Stimulated activated CD4-positive, alpha-beta T cell treated with anti-CD3 and anti-CD28 coated beads, Interleukin-12 subunit alpha, Interleukin-12 subunit beta, amount 100 ng/mL, for 48 hours (primary cell): Measurements from ENCODE around the gene MRPS25.

Experiments used
- DNase-seq, 3 donors: peaks; one replicate each; pipeline ENCODE4 v3.0.0-alpha.2; 2020; ENCODE audit warnings: low read depth in 2 of 3, low spot score in 1 of 3

Gene MRPS25

GRCh38 chr3:15083252-15083651 is 18.1 kb upstream of the MRPS25 start:
- no peak for DNase-seq

GRCh38 chr3:15081960-15082664 is 17.0 kb upstream of the MRPS25 start:
- no peak for DNase-seq

- no peak for DNase-seq
These were observed 14.0 kb upstream of the MRPS25 start for GRCh38 chr3:15079091-15079490.

- DNase-seq: no peak
These were observed 9.4 kb upstream of the MRPS25 start for GRCh38 chr3:15074500-15074899.

GRCh38 chr3:15071699-15072098 is 6.6 kb upstream of the MRPS25 start:
- no peak for DNase-seq

- DNase-seq: no peak
These were observed 4.3 kb upstream of the MRPS25 start for GRCh38 chr3:15069441-15069840.

- no peak for DNase-seq
These were observed 1.4 kb upstream of the MRPS25 start for GRCh38 chr3:15066467-15066866.

GRCh38 chr3:15065550-15066007 is 464 bp upstream of the MRPS25 start:
- no peak for DNase-seq

GRCh38 chr3:15064299-15064834 is 748 bp downstream of the MRPS25 start:
- DNase-seq: no peak

- DNase-seq: no peak
These were observed 1.3 kb downstream of the MRPS25 start for GRCh38 chr3:15063656-15064286.

GRCh38 chr3:15063238-15063637 is 1.9 kb downstream of the MRPS25 start:
- DNase-seq: no peak

- no peak for DNase-seq
These were observed 5.1 kb downstream of the MRPS25 start for GRCh38 chr3:15060029-15060428.

- no peak for DNase-seq
These were observed 8.3 kb downstream of the MRPS25 start for GRCh38 chr3:15056676-15057404.

GRCh38 chr3:15055019-15055557 is 10.0 kb downstream of the MRPS25 start:
- peak; percentile 58 to 65 (median 61) for DNase-seq

- no peak for DNase-seq
These were observed 11.6 kb downstream of the MRPS25 start for GRCh38 chr3:15053541-15053940.

GRCh38 chr3:15052335-15053242 is 12.5 kb downstream of the MRPS25 start:
- no peak for DNase-seq

- DNase-seq: peak in 2 of 3 donors; percentile 22 to 25
These were observed 13.6 kb downstream of the MRPS25 start for GRCh38 chr3:15051531-15051930.

- no peak for DNase-seq
These were observed 14.6 kb downstream of the MRPS25 start for GRCh38 chr3:15050405-15051092.

GRCh38 chr3:15049584-15049983 is 15.5 kb downstream of the MRPS25 start:
- DNase-seq: no peak

- no peak for DNase-seq
These were observed 19.4 kb downstream of the MRPS25 start for GRCh38 chr3:15045667-15046066.
